K562 (cell line): Measurements from ENCODE around the gene ZNF385C. TPM values are rescaled to one million over a fixed set of nuclear protein-coding genes. Genes with fewer than 3 reads are reported as not detected.
A peak's percentile ranks its signal among the peaks of the same experiment; 100 is the strongest.

Experiments
- ATAC-seq: fragments of 200-7000 bp; cut with Tn5 transposase; 3 replicates; pipeline ENCODE4 v1.9.1; 2020; ENCODE audit warnings: moderate library complexity
- BruUV-seq: library from RNA; stranded (reverse); fragments of 400-500 nt; replicated peaks from 2 replicates; lab custom pipeline; 2021; lab: Mats Ljungman, UMichigan
- CTCF ChIA-PET: fragments of 300-600 bp; formaldehyde crosslinking; extraction: SDS; loops from one replicate; lab custom pipeline; 2021; ENCODE audit warnings: low intra/inter-chr PET ratio; lab: Yijun Ruan, JAX
- POLR2A ChIA-PET: fragments of 300-600, 350-650 bp; sonication (Branson Sonifier 250); formaldehyde crosslinking; extraction: SDS; loops from one replicate; lab custom pipeline; 2021; ENCODE audit warnings: antibody characterized with exemption, inconsistent platforms; lab: Yijun Ruan, JAX
- DNase-seq, 4 experiments: peaks; one replicate each; pipeline versions ENCODE4 v3.0.0 to v3.0.0-alpha.2; 2011 to 2018; ENCODE audit warnings: low spot score in 3 of 4, mixed read lengths in 3 of 4; ENCODE audit errors: extremely low read depth in 1 of 4
- FAIRE-seq: peaks from 2 replicates; lab custom pipeline; 2011; peaks lifted over from hg19 to GRCh38; lab: Jason Lieb, UNC
- H2AFZ ChIP-seq: 2 replicates; pipeline ENCODE4 v1.6.0; 2011; ENCODE audit warnings: low read depth, low read length, control low read depth, inconsistent platforms
- H3K27ac ChIP-seq: fragments of 200-600 bp; 3 replicates; pipeline ENCODE4 v1.8.0; 2011; ENCODE audit warnings: low read depth, mild to moderate bottlenecking, control low read depth, inconsistent platforms, low read length, moderate library complexity, mixed read lengths; ENCODE audit errors: extremely low read depth
- H3K27me3 ChIP-seq, 2 experiments: fragments of 300-600 bp in 1 of 2; 2 replicates in 1 of 2; 3 replicates in 1 of 2; pipeline versions ENCODE4 v1.6.0 to v1.8.0; 2011; ENCODE audit warnings: inconsistent platforms in 2 of 2, low read length in 2 of 2, mild to moderate bottlenecking in 1 of 2, mixed read lengths in 1 of 2, moderate library complexity in 1 of 2; ENCODE audit not compliant: control insufficient read depth in 2 of 2, insufficient read depth in 2 of 2
- H3K36me3 ChIP-seq: fragments of 300-600 bp; 3 replicates; pipeline ENCODE4 v1.8.0; 2011; ENCODE audit warnings: mild to moderate bottlenecking, low read length, inconsistent platforms; ENCODE audit not compliant: control insufficient read depth, insufficient read depth
- H3K4me1 ChIP-seq, 2 experiments: fragments of 200-600 bp in 1 of 2; replicated peaks in 1 of 2; 2 replicates in 1 of 2; 3 replicates in 1 of 2; pipeline versions ENCODE4 v1.5.1 to v1.8.0; 2011; ENCODE audit warnings: inconsistent platforms in 2 of 2, low read length in 2 of 2, mild to moderate bottlenecking in 1 of 2, mixed read lengths in 1 of 2, moderate library complexity in 1 of 2; ENCODE audit not compliant: control insufficient read depth in 2 of 2, insufficient read depth in 2 of 2
- H3K4me2 ChIP-seq: 2 replicates; pipeline ENCODE4 v1.6.1; 2011; ENCODE audit warnings: low read length, control low read depth, inconsistent platforms, mixed read lengths; ENCODE audit not compliant: insufficient read depth
- H3K4me3 ChIP-seq: fragments of 200-600 bp; sonication (generic), shearing (Covaris generic); 2 replicates; pipeline ENCODE4 v1.5.1; 2016; ENCODE audit warnings: control low read depth, inconsistent platforms
- H3K79me2 ChIP-seq: fragments of 200-600 bp; 3 replicates; pipeline ENCODE4 v1.8.0; 2011; ENCODE audit warnings: low read length, inconsistent platforms; ENCODE audit not compliant: control insufficient read depth, insufficient read depth
- H3K9ac ChIP-seq, 2 experiments: 2 replicates each; pipeline versions ENCODE4 v1.6.0 to v1.6.1; 2011; ENCODE audit warnings: low read depth in 2 of 2, low read length in 2 of 2, control low read depth in 1 of 2, inconsistent platforms in 1 of 2, mild to moderate bottlenecking in 1 of 2, mixed read lengths in 1 of 2; ENCODE audit not compliant: insufficient read depth in 1 of 2
- H3K9me1 ChIP-seq: one replicate; pipeline ENCODE4 v1.6.0; 2011; ENCODE audit warnings: inconsistent platforms, mild to moderate bottlenecking, low read length, moderate library complexity; ENCODE audit not compliant: control insufficient read depth, insufficient read depth
- H3K9me3 ChIP-seq: replicated peaks from 2 replicates; pipeline ENCODE4 v1.5.1; 2011; ENCODE audit warnings: low read depth, low read length, inconsistent platforms; ENCODE audit not compliant: control insufficient read depth, insufficient read depth
- H4K20me1 ChIP-seq: replicated peaks from 2 replicates; pipeline ENCODE4 v1.6.1; 2011; ENCODE audit warnings: low read length, inconsistent platforms, mixed read lengths; ENCODE audit not compliant: control insufficient read depth, insufficient read depth
- BRD9 ChIP-seq: fragments of 450-650 bp; IDR thresholded peaks from 2 replicates; pipeline ENCODE4 v1.6.1; 2018; ENCODE audit warnings: low read depth; ENCODE audit not compliant: partially characterized antibody
- CREB3 ChIP-seq: fragments of 450-650 bp; conservative IDR thresholded peaks from 2 replicates; pipeline ENCODE4 v1.6.1; 2016; ENCODE audit warnings: missing genetic modification characterization, low read depth, mild to moderate bottlenecking, missing compliant biosample characterization, moderate library complexity
- CTBP1 ChIP-seq: fragments of 450-650 bp; IDR thresholded peaks from 2 replicates; pipeline ENCODE4 v1.6.1; 2016; ENCODE audit warnings: borderline replicate concordance
- FOXP1 ChIP-seq: sonication (generic); formaldehyde crosslinking; IDR thresholded peaks from 2 replicates; pipeline ENCODE4 v1.8.0; 2022; ENCODE audit warnings: mild to moderate bottlenecking, missing genetic modification reagents
- GABPB2 ChIP-seq: fragments of 250-450 bp; sonication (Bioruptor Pico); conservative IDR thresholded peaks from 2 replicates; pipeline ENCODE4 v1.5.1; 2021; ENCODE audit warnings: mild to moderate bottlenecking
- ILF3 ChIP-seq: fragments of 450-650 bp; IDR thresholded peaks from 2 replicates; pipeline ENCODE4 v1.6.1; 2018; ENCODE audit warnings: antibody characterized with exemption, mild to moderate bottlenecking, moderate library complexity, borderline replicate concordance
- MAFF ChIP-seq: IDR thresholded peaks from 2 replicates; pipeline ENCODE4 v1.6.1; 2012; ENCODE audit warnings: low read length, improper control_type of control experiment
- MXI1 ChIP-seq: IDR thresholded peaks from 2 replicates; pipeline ENCODE4 v1.6.1; 2011; ENCODE audit warnings: low read depth, mild to moderate bottlenecking, improper control_type of control experiment, low read length
- NCOA1 ChIP-seq: fragments of 450-650 bp; IDR thresholded peaks from 2 replicates; pipeline ENCODE4 v1.6.1; 2016; ENCODE audit warnings: low read depth
- PML ChIP-seq: IDR thresholded peaks from 2 replicates; pipeline ENCODE4 v1.6.1; 2012; ENCODE audit warnings: low read length, inconsistent platforms
- POLR2G ChIP-seq: fragments of 200-400 bp; formaldehyde crosslinking; IDR thresholded peaks from 2 replicates; pipeline ENCODE4 v1.6.1; 2017; ENCODE audit warnings: low read depth, mild to moderate bottlenecking, antibody characterized with exemption, low read length, moderate library complexity
- PTRF ChIP-seq: fragments of 450-650 bp; IDR thresholded peaks from 2 replicates; pipeline ENCODE4 v1.6.1; 2016; ENCODE audit warnings: mild to moderate bottlenecking, missing genetic modification characterization, missing compliant biosample characterization
- RBFOX2 ChIP-seq: fragments of 200-400 bp; formaldehyde crosslinking; IDR thresholded peaks from 2 replicates; pipeline ENCODE4 v1.6.1; 2017; ENCODE audit warnings: low read depth, mild to moderate bottlenecking, low read length, moderate library complexity
- RBM39 ChIP-seq: fragments of 200-400 bp; formaldehyde crosslinking; optimal IDR thresholded peaks from 2 replicates; pipeline ENCODE3; 2018; ENCODE audit warnings: low read depth, low read length
- SRSF9 ChIP-seq: fragments of 200-400 bp; formaldehyde crosslinking; IDR thresholded peaks from 2 replicates; pipeline ENCODE4 v1.6.1; 2017; ENCODE audit warnings: low read depth, low read length, borderline replicate concordance
- TFAM ChIP-seq: fragments of 250-450 bp; sonication (Bioruptor Pico); conservative IDR thresholded peaks from 2 replicates; pipeline ENCODE4 v1.5.0; 2021; ENCODE audit warnings: mild to moderate bottlenecking, moderate library complexity
- ZBED1 ChIP-seq: IDR thresholded peaks from 2 replicates; pipeline ENCODE4 v1.6.1; 2014
- ZNF282 ChIP-seq: sonication (generic); formaldehyde crosslinking; IDR thresholded peaks from 2 replicates; pipeline ENCODE4 v1.8.1; 2023; ENCODE audit warnings: missing genetic modification reagents
- WGBS: fragments of 100-300 bp; shearing (Covaris generic); methylation state at CpG from one replicate; pipeline ENCODE4 v1.1.6; 2016; ENCODE audit warnings: low coverage, mixed read lengths; ENCODE audit not compliant: insufficient coverage; ENCODE audit errors: missing lambda C conversion rate; 5-methylcytosine and 5-hydroxymethylcytosine counted together
- in situ Hi-C: fragments of 300-500 bp; cut with MboI; formaldehyde crosslinking; loops from 4 replicates; pipeline ENCODE4 v1.15.0; 2018; ENCODE audit warnings: inconsistent platforms, mixed read lengths
- intact Hi-C: fragments of 100-400 bp; cut with micrococcal nuclease; formaldehyde crosslinking; loops from 2 replicates; pipeline ENCODE4 v1.14.2; 2022
- polyA plus RNA-seq, 8 experiments: library from polyadenylated mRNA; depleted of rRNA in 4 of 8; stranded (reverse) in 5 of 8; unstranded in 3 of 8; fragments of >200 nt; fragmentation: Nextera tagmentation in 2 of 8; fragmentation: Illumina TruSeq in 1 of 8; extraction: Ambion mirVana in 2 of 8; extraction: Trizol in 1 of 8; gene quantifications; 2 replicates each; pipeline versions ENCODE4 v1.2.1 to v1.2.3, GENCODE V29; 2011 to 2014; ENCODE audit warnings: inconsistent platforms in 1 of 8, missing spikeins in 1 of 8
- total RNA-seq, 7 experiments: library from RNA; depleted of rRNA in 6 of 7; stranded (reverse); fragments of >200 nt in 6 of 7; fragmentation: Illumina TruSeq in 2 of 7; extraction: Trizol in 2 of 7; gene quantifications; 2 replicates each; pipeline versions ENCODE4 v1.2.1 to v1.2.3, GENCODE V29; 2011 to 2021; ENCODE audit warnings: low replicate concordance in 1 of 7

The ZNF385C gene
- total and polyA plus RNA-seq, 9 of the 15 experiments (the other 6 are each of a cell fraction or from before 2014, with no cell fraction given), result 0.03 to 0.35 (median 0.18) TPM; not detected in 1

- intact Hi-C loops (no loop called here), in situ Hi-C loops (no loop called here)
- Histone ChIP-seq H3K79me2 (no peaks in the 10 kb centered on the region), H3K4me2 (no peak overlapping the region), H4K20me1 (no peaks in the 10 kb centered on the region; the same call in 1 of the 2 replicates), H3K9ac (no peak overlapping the region), H2AFZ (no peak overlapping the region), H3K4me1 (peaks cover 0 to 9% of the 10 kb centered on the region in 2 experiments; a peak in 1 of 5 replicates), H3K36me3 (peaks cover 87% of the 10 kb centered on the region), H3K27me3 (no peaks in the 10 kb centered on the region), H3K9me3 (no peaks in the 10 kb centered on the region), H3K27ac (no peak overlapping the region), H3K9me1 (no peaks in the 10 kb centered on the region), H3K4me3 (no peak overlapping the region)
- TSS peak; percentile 8 for BruUV-seq
- 82% methylated on average over 7 of the region's 11 CpGs for WGBS
- ATAC-seq (no peak), FAIRE-seq (no peak), DNase-seq (no peak)
- POLR2A ChIA-PET, result interaction anchor here (0.6 to 4.5 kb wide), 8 partner anchors 8 to 120 kb away, joined by 3 to 28 read pairs (median 3); partner anchors contain the start of gene CNP
- CTCF ChIA-PET, result no interaction called here
- TF ChIP-seq POLR2G (peak; percentile 44; the same call in 1 of the 2 replicates), MXI1 (no peak), ZNF282 (CRISPR knock-in tag) (no peak), ILF3 (no peak), CREB3 (tag) (no peak), GABPB2 (CRISPR knock-in tag) (no peak), BRD9 (no peak), PML (no peak), NCOA1 (no peak), ZBED1 (no peak), RBM39 (no peak), FOXP1 (CRISPR knock-in tag) (no peak), CTBP1 (no peak), TFAM (CRISPR knock-in tag) (no peak), SRSF9 (no peak), RBFOX2 (0 out of 2 replicates have a peak, but pooled peaks have one; percentile 15), MAFF (no peak), PTRF (tag) (no peak)
These were observed 122.0 kb downstream of the ZNF385C start for GRCh38 chr17:41976142-41976768.
